Right ventricle myocardium inferior (tissue), 1 donor: Measurements from ENCODE around the gene ARPC5L. TPM values are rescaled to one million over a fixed set of nuclear protein-coding genes. Genes with fewer than 3 reads are reported as not detected.
"Not testable (repeated sequence)": the region's sequence is repeated elsewhere in the genome, so short reads cannot be mapped to it uniquely, and the experiment has no call there.

Experiments
- ATAC-seq: fragments of 200-7000 bp; cut with Tn5 transposase; one replicate; pipeline ENCODE4 v1.9.1; 2020; ENCODE audit warnings: mild to moderate bottlenecking, moderate library complexity
- DNase-seq: peaks from one replicate; pipeline ENCODE4 v3.0.0; 2021; ENCODE audit errors: missing footprints
- intact Hi-C: fragments of 100-400 bp; cut with DNase I; formaldehyde crosslinking; loops from one replicate; pipeline ENCODE4 v1.11.0; 2022
- total RNA-seq: library from RNA; stranded (reverse); fragmentation: NEBNext Ultra II Directional; extraction: Animal tissue kit (Norgen Biotek cat#: 25700); gene quantifications from one replicate; pipeline ENCODE4 v1.2.1, GENCODE V29; 2021
- donor health status: DM: no; HTN: yes; CAD: no; lungs with severe emphysema.

Gene ARPC5L
- total RNA-seq, 1 donor from 2014 or later = 41.8 TPM

DNA sequence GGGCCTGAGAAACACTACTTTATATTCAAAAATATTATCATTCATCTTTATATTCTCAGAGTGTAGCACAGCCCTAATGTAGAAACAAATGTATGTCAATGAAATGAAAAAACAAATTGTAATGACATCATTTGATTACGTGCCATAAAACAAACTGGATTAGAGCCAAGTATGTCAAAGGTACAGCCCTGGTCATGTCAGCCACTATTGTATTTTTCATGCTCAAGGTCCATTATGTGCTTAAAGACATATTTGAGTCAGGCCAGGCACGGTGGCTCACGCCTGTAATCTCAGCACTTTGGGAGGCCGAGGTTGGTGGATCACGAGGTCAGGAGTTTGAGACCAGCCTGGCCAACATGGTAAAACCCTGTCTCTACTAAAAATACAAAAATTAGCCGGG is 58.5 kb downstream of the ARPC5L start:
- DNase-seq, ATAC-seq, intact Hi-C loops: not testable (repeated sequence)

Other genes starting within 250 kb of the ARPC5L start
- gene NR6A1, start 90.8 kb upstream of the ARPC5L start, total RNA-seq = 1.2 TPM
- 27.3 TPM for gene OLFML2A, start 85.0 kb upstream of the ARPC5L start, total RNA-seq
- gene WDR38, start 8.7 kb upstream of the ARPC5L start, total RNA-seq = not detected
- gene RPL35, start 173 bp upstream of the ARPC5L start, total RNA-seq = 752 TPM
- gene GOLGA1, start 79.0 kb downstream of the ARPC5L start, total RNA-seq = 16.4 TPM